HUES64 (cell line): ENCODE results near the gene MLYCD.

Source experiments
- H3K27ac ChIP-seq: 2 replicates; pipeline ENCODE4 v1.7.0; 2013; ENCODE audit warnings: low read depth, low read length, inconsistent platforms
- H3K27me3 ChIP-seq: 2 replicates; pipeline ENCODE4 v1.6.1; 2013; ENCODE audit warnings: mild to moderate bottlenecking, low read length; ENCODE audit not compliant: insufficient read depth
- H3K36me3 ChIP-seq: 2 replicates; pipeline ENCODE4 v1.6.1; 2013; ENCODE audit warnings: mild to moderate bottlenecking, low read length; ENCODE audit not compliant: insufficient read depth
- H3K4me1 ChIP-seq: 2 replicates; pipeline ENCODE4 v1.6.1; 2013; ENCODE audit warnings: mild to moderate bottlenecking, low read length, moderate library complexity; ENCODE audit not compliant: insufficient read depth
- H3K4me3 ChIP-seq: 2 replicates; pipeline ENCODE4 v1.5.1; 2013; ENCODE audit warnings: mild to moderate bottlenecking, low read length, moderate library complexity
- H3K9ac ChIP-seq: 2 replicates; pipeline ENCODE4 v1.6.1; 2013; ENCODE audit warnings: mild to moderate bottlenecking, low read depth, low read length
- H3K9me3 ChIP-seq: 2 replicates; pipeline ENCODE4 v1.6.1; 2013; ENCODE audit warnings: low read depth, low read length; ENCODE audit not compliant: insufficient read depth
- WGBS: fragments of 150-250, 120-280 bp; methylation state at CpG from one replicate; pipeline ENCODE4 v1.1.7; 2013; ENCODE audit warnings: missing lambda C conversion rate; 5-methylcytosine and 5-hydroxymethylcytosine counted together

The MLYCD gene

GRCh38 chr16:83899272-83899897, 470 bp downstream of the MLYCD start:
- no peaks in the 10 kb centered on the region for H3K9me3 ChIP-seq
- H3K9ac ChIP-seq = peak overlapping the region; percentile 72
- H3K4me1 ChIP-seq = peaks cover 6% of the 10 kb centered on the region; the same call in 1 of the 2 replicates
- 3% methylated on average over 73 of the region's 73 CpGs for WGBS
- peak overlapping the region; percentile 83 for H3K4me3 ChIP-seq
- H3K36me3 ChIP-seq = no peaks in the 10 kb centered on the region
- H3K27me3 ChIP-seq = peaks cover 18% of the 10 kb centered on the region; the same call in 1 of the 2 replicates
- no peak overlapping the region; the same call in 1 of the 2 replicates for H3K27ac ChIP-seq

GRCh38 chr16:83899978-83900377, 1.1 kb downstream of the MLYCD start:
- 100% methylated on average over 3 of the region's 3 CpGs for WGBS
- H3K27ac ChIP-seq = no peak overlapping the region
- H3K4me3 ChIP-seq = peak overlapping the region; percentile 83
- H3K9me3 ChIP-seq = no peaks in the 10 kb centered on the region
- peaks cover 6% of the 10 kb centered on the region; the same call in 1 of the 2 replicates for H3K4me1 ChIP-seq
- no peaks in the 10 kb centered on the region for H3K36me3 ChIP-seq
- H3K9ac ChIP-seq = no peak overlapping the region
- H3K27me3 ChIP-seq = peaks cover 18% of the 10 kb centered on the region; the same call in 1 of the 2 replicates

- 96% methylated on average over 9 of the region's 9 CpGs for WGBS
- no peak overlapping the region for H3K4me3 ChIP-seq
- H3K36me3 ChIP-seq = no peaks in the 10 kb centered on the region
- no peak overlapping the region for H3K9ac ChIP-seq
- no peak overlapping the region for H3K27ac ChIP-seq
- H3K4me1 ChIP-seq = peaks cover 6% of the 10 kb centered on the region; the same call in 1 of the 2 replicates
- peaks cover 18% of the 10 kb centered on the region; the same call in 1 of the 2 replicates for H3K27me3 ChIP-seq
- H3K9me3 ChIP-seq = no peaks in the 10 kb centered on the region
These were observed 1.7 kb downstream of the MLYCD start for GRCh38 chr16:83900571-83900970.

- peaks cover 18% of the 10 kb centered on the region; the same call in 1 of the 2 replicates for H3K27me3 ChIP-seq
- 87% methylated on average over 3 of the region's 3 CpGs for WGBS
These were observed 2.2 kb downstream of the MLYCD start for GRCh38 chr16:83901101-83901500.

GRCh38 chr16:83903751-83904150, 4.8 kb downstream of the MLYCD start:
- 95% methylated on average over 10 of the region's 10 CpGs for WGBS
- Histone ChIP-seq H3K4me1 (peaks cover 13% of the 10 kb centered on the region), H3K27me3 (peaks cover 4% of the 10 kb centered on the region; the same call in 1 of the 2 replicates), H3K9me3 (no peaks in the 10 kb centered on the region), H3K9ac (no peak overlapping the region), H3K36me3 (0 out of 2 replicates have a peak, but pooled peaks cover 8% of the 10 kb centered on the region), H3K4me3 (no peak overlapping the region), H3K27ac (no peak overlapping the region)

More at GRCh38 chr16:83901101-83901500, 2.2 kb downstream of the MLYCD start:
- peaks cover 6% of the 10 kb centered on the region; the same call in 1 of the 2 replicates for H3K4me1 ChIP-seq
- no peaks in the 10 kb centered on the region for H3K9me3 ChIP-seq
- H3K4me3 ChIP-seq = no peak overlapping the region
- H3K27ac ChIP-seq = no peak overlapping the region
- no peak overlapping the region for H3K9ac ChIP-seq
- no peaks in the 10 kb centered on the region for H3K36me3 ChIP-seq

GRCh38 chr16:83906683-83907082, 7.8 kb downstream of the MLYCD start:
- H3K4me3 ChIP-seq = no peak overlapping the region
- no peaks in the 10 kb centered on the region for H3K27me3 ChIP-seq
- H3K4me1 ChIP-seq = peaks cover 7% of the 10 kb centered on the region
- 91% methylated on average over 8 of the region's 8 CpGs for WGBS
- H3K27ac ChIP-seq = no peak overlapping the region
- no peaks in the 10 kb centered on the region for H3K9me3 ChIP-seq
- peaks cover 13% of the 10 kb centered on the region for H3K36me3 ChIP-seq
- H3K9ac ChIP-seq = no peak overlapping the region

- 85% methylated on average over 8 of the region's 8 CpGs for WGBS
- Histone ChIP-seq H3K9ac (no peak overlapping the region), H3K27me3 (no peaks in the 10 kb centered on the region), H3K27ac (no peak overlapping the region), H3K4me1 (peaks cover 7% of the 10 kb centered on the region), H3K4me3 (no peak overlapping the region), H3K36me3 (peaks cover 13% of the 10 kb centered on the region), H3K9me3 (no peaks in the 10 kb centered on the region)
These were observed 8.2 kb downstream of the MLYCD start for GRCh38 chr16:83907111-83907510.

GRCh38 chr16:83907631-83908250, 8.8 kb downstream of the MLYCD start:
- Histone ChIP-seq H3K9me3 (no peaks in the 10 kb centered on the region), H3K4me1 (peaks cover 7% of the 10 kb centered on the region), H3K36me3 (peaks cover 17% of the 10 kb centered on the region), H3K27ac (no peak overlapping the region), H3K9ac (no peak overlapping the region), H3K4me3 (no peak overlapping the region), H3K27me3 (no peaks in the 10 kb centered on the region)
- 87% methylated on average over 15 of the region's 15 CpGs for WGBS

- Histone ChIP-seq H3K4me3 (no peak overlapping the region), H3K27ac (no peak overlapping the region), H3K27me3 (no peaks in the 10 kb centered on the region), H3K4me1 (peaks cover 7% of the 10 kb centered on the region), H3K36me3 (peaks cover 22% of the 10 kb centered on the region), H3K9ac (no peak overlapping the region), H3K9me3 (no peaks in the 10 kb centered on the region)
- WGBS = 66% methylated on average over 2 of the region's 2 CpGs
These were observed 9.9 kb downstream of the MLYCD start for GRCh38 chr16:83908798-83909197.

- H3K4me3 ChIP-seq = no peak overlapping the region
- no peak overlapping the region for H3K27ac ChIP-seq
- peaks cover 46% of the 10 kb centered on the region for H3K36me3 ChIP-seq
- H3K27me3 ChIP-seq = no peaks in the 10 kb centered on the region
- H3K9ac ChIP-seq = no peak overlapping the region
- WGBS = 84% methylated on average over 10 of the region's 10 CpGs
- no peaks in the 10 kb centered on the region for H3K9me3 ChIP-seq
- peaks cover 7% of the 10 kb centered on the region for H3K4me1 ChIP-seq
These were observed 12.4 kb downstream of the MLYCD start for GRCh38 chr16:83911290-83911689.

GRCh38 chr16:83912519-83913244, 13.8 kb downstream of the MLYCD start:
- WGBS = 92% methylated on average over 12 of the region's 12 CpGs
- Histone ChIP-seq H3K36me3 (peaks cover 41% of the 10 kb centered on the region), H3K27ac (no peak overlapping the region), H3K9ac (no peak overlapping the region), H3K27me3 (no peaks in the 10 kb centered on the region), H3K4me1 (peaks cover 2% of the 10 kb centered on the region), H3K9me3 (no peaks in the 10 kb centered on the region), H3K4me3 (no peak overlapping the region)
